Natural killer cell (primary cell): ENCODE measurements around the gene SCART1. TPM values are rescaled to one million over a fixed set of nuclear protein-coding genes. Genes with fewer than 3 reads are reported as not detected.

Experiments used
- ATAC-seq, 3 donors: fragments of 150-1000 bp in 2 of 3; fragments of 200-7000 bp in 1 of 3; cut with Tn5 transposase; 1 replicate in 1 of 3; 2 replicates in 2 of 3; pipeline ENCODE4 v1.10.0; 2021; ENCODE audit warnings: mild to moderate bottlenecking in 2 of 3, moderate library complexity in 2 of 3
- DNase-seq, 2 donors: peaks; one replicate each; pipeline versions ENCODE4 v3.0.0 to v3.0.0-alpha.2; 2013 to 2021; ENCODE audit warnings: mixed read lengths in 1 of 2
- H3K27ac ChIP-seq: one replicate; pipeline ENCODE4 v1.5.1; 2013; ENCODE audit warnings: mild to moderate bottlenecking, low read length
- H3K27me3 ChIP-seq: one replicate; pipeline ENCODE4 v1.6.1; 2013; ENCODE audit warnings: low read length; ENCODE audit not compliant: control insufficient read depth, insufficient read depth
- H3K36me3 ChIP-seq: one replicate; pipeline ENCODE4 v1.6.1; 2013; ENCODE audit warnings: low read length; ENCODE audit not compliant: control insufficient read depth, insufficient read depth
- H3K4me1 ChIP-seq: one replicate; pipeline ENCODE4 v1.6.1; 2013; ENCODE audit warnings: low read length; ENCODE audit not compliant: control insufficient read depth, insufficient read depth
- H3K4me3 ChIP-seq: one replicate; pipeline ENCODE4 v1.5.1; 2013; ENCODE audit warnings: low read length
- H3K9me3 ChIP-seq: one replicate; pipeline ENCODE4 v1.6.1; 2013; ENCODE audit warnings: low read length; ENCODE audit not compliant: control insufficient read depth, insufficient read depth
- H3K27ac Mint-ChIP-seq, 2 donors: one replicate each; pipeline ENCODE4 v1.8.0; 2022; ENCODE audit warnings: mild to moderate bottlenecking in 2 of 2, mixed read lengths in 2 of 2, moderate library complexity in 1 of 2
- H3K27me3 Mint-ChIP-seq, 2 donors: one replicate each; pipeline ENCODE4 v1.8.0; 2022; ENCODE audit warnings: low read depth in 2 of 2, mixed read lengths in 2 of 2
- H3K36me3 Mint-ChIP-seq: one replicate; pipeline ENCODE4 v1.8.0; 2022; ENCODE audit warnings: mixed read lengths
- H3K4me1 Mint-ChIP-seq, 2 donors: one replicate each; pipeline ENCODE4 v1.8.0; 2022; ENCODE audit warnings: mixed read lengths in 2 of 2
- H3K4me3 Mint-ChIP-seq: one replicate; pipeline ENCODE4 v1.8.0; 2022; ENCODE audit warnings: mild to moderate bottlenecking, moderate library complexity, mixed read lengths
- H3K9me3 Mint-ChIP-seq, 2 donors: one replicate each; pipeline ENCODE4 v1.8.0; 2022; ENCODE audit warnings: mixed read lengths in 2 of 2
- CTCF ChIP-seq: fragments of 200-600 bp; IDR thresholded peaks from one replicate; pipeline ENCODE4 v1.8.0; 2022; ENCODE audit warnings: antibody characterized with exemption
- WGBS: methylation state at CpG from one replicate; pipeline ENCODE4 v1.1.7; 2013; ENCODE audit warnings: missing lambda C conversion rate; ENCODE audit not compliant: insufficient coverage; 5-methylcytosine and 5-hydroxymethylcytosine counted together
- intact Hi-C: fragments of 100-400 bp; cut with micrococcal nuclease; formaldehyde crosslinking; loops from one replicate; pipeline ENCODE4 v1.14.2; 2022
- total RNA-seq, 4 donors: library from RNA; stranded (reverse); fragments of 120-200 nt in 1 of 4; gene quantifications; one replicate each; pipeline versions ENCODE4 v1.2.3 to v1.2.4, GENCODE V29; 2013 to 2022

SCART1 gene
- total RNA-seq, 3 donors from 2014 or later (not counting 1 experiment from before 2014, with no cell fraction given): 8.6 to 13.8 (median 9.9) TPM

GRCh38 chr10:133473270-133473669, 19.5 kb downstream of the SCART1 start:
- ATAC-seq: no peak
- TF ChIP-seq CTCF: no peak
- no peak overlapping the region for H3K4me3 Mint-ChIP-seq

GRCh38 chr10:133474027-133474426, 20.3 kb downstream of the SCART1 start:
- H3K36me3 ChIP-seq: no peaks in the 10 kb centered on the region
- Mint-ChIP-seq H3K27ac (peak overlapping the region in 1 of 2 donors; percentile 38), H3K36me3 (peaks cover 7% of the 10 kb centered on the region), H3K4me1 (peaks cover 19 to 38% of the 10 kb centered on the region in 2 donors), H3K9me3 (no peaks in the 10 kb centered on the region), H3K27me3 (no peaks in the 10 kb centered on the region), H3K4me3 (no peak overlapping the region)
- H3K4me1 ChIP-seq: peaks cover 38% of the 10 kb centered on the region
- DNase-seq: no peak
- peak overlapping the region; percentile 3 for H3K27ac ChIP-seq
- no peaks in the 10 kb centered on the region for H3K9me3 ChIP-seq
- peak in 1 of 3 donors; percentile 37 for ATAC-seq
- no peak for TF ChIP-seq CTCF
- no peaks in the 10 kb centered on the region for H3K27me3 ChIP-seq
- 87% methylated on average over 2 of the region's 2 CpGs for WGBS
- no peak overlapping the region for H3K4me3 ChIP-seq
- intact Hi-C loops: no loop called here

More at GRCh38 chr10:133473270-133473669, 19.5 kb downstream of the SCART1 start:
- H3K36me3 Mint-ChIP-seq: peaks cover 7% of the 10 kb centered on the region
- no peak for DNase-seq
- H3K4me1 Mint-ChIP-seq: peaks cover 19 to 38% of the 10 kb centered on the region in 2 donors
- Histone ChIP-seq H3K36me3 (no peaks in the 10 kb centered on the region), H3K27me3 (no peaks in the 10 kb centered on the region), H3K9me3 (no peaks in the 10 kb centered on the region), H3K27ac (no peak overlapping the region), H3K4me3 (no peak overlapping the region), H3K4me1 (peaks cover 38% of the 10 kb centered on the region)
- intact Hi-C loops: no loop called here
- 69% methylated on average over 4 of the region's 4 CpGs for WGBS
- H3K9me3 Mint-ChIP-seq: no peaks in the 10 kb centered on the region
- no peak overlapping the region for H3K27ac Mint-ChIP-seq
- no peaks in the 10 kb centered on the region for H3K27me3 Mint-ChIP-seq

- intact Hi-C loops: no loop called here
- TF ChIP-seq CTCF: no peak
- peaks cover 7% of the 10 kb centered on the region for H3K36me3 Mint-ChIP-seq
- H3K36me3 ChIP-seq: no peaks in the 10 kb centered on the region
- no peak for DNase-seq
- peak overlapping the region; percentile 34 for H3K27ac ChIP-seq
- H3K27me3 Mint-ChIP-seq: no peaks in the 10 kb centered on the region
- 78% methylated on average over 11 of the region's 12 CpGs for WGBS
- peaks cover 19 to 38% of the 10 kb centered on the region in 2 donors for H3K4me1 Mint-ChIP-seq
- ATAC-seq: peak in 1 of 3 donors; percentile 12
- peak overlapping the region; percentile 46 for H3K4me3 Mint-ChIP-seq
- no peaks in the 10 kb centered on the region for H3K9me3 Mint-ChIP-seq
- H3K9me3 ChIP-seq: no peaks in the 10 kb centered on the region
- H3K27ac Mint-ChIP-seq: peak overlapping the region; percentile 72 to 80
- H3K27me3 ChIP-seq: no peaks in the 10 kb centered on the region
- peaks cover 38% of the 10 kb centered on the region for H3K4me1 ChIP-seq
- no peak overlapping the region for H3K4me3 ChIP-seq
Observed at GRCh38 chr10:133474665-133475424, 21.1 kb downstream of the SCART1 start.

GRCh38 chr10:133475425-133475734, 21.6 kb downstream of the SCART1 start:
- Histone ChIP-seq H3K27ac (peak overlapping the region; percentile 34), H3K4me1 (peaks cover 38% of the 10 kb centered on the region), H3K27me3 (no peaks in the 10 kb centered on the region), H3K36me3 (no peaks in the 10 kb centered on the region), H3K9me3 (no peaks in the 10 kb centered on the region), H3K4me3 (no peak overlapping the region)
- DNase-seq: peak in 1 of 2 donors; percentile 56
- H3K27me3 Mint-ChIP-seq: no peaks in the 10 kb centered on the region
- no peak for TF ChIP-seq CTCF
- H3K27ac Mint-ChIP-seq: peak overlapping the region; percentile 72 to 80
- 22% methylated on average over 5 of the region's 5 CpGs for WGBS
- no peaks in the 10 kb centered on the region for H3K9me3 Mint-ChIP-seq
- H3K4me1 Mint-ChIP-seq: peaks cover 19 to 38% of the 10 kb centered on the region in 2 donors
- peaks cover 2% of the 10 kb centered on the region for H3K36me3 Mint-ChIP-seq
- ATAC-seq: peak; percentile 46 to 69 (median 66)
- intact Hi-C loops: no loop called here
- peak overlapping the region; percentile 46 for H3K4me3 Mint-ChIP-seq
